Stimulated activated CD8-positive, alpha-beta memory T cell treated with anti-CD3 and anti-CD28 coated beads, Interleukin-15, amount 100 ng/mL, for 48 hours (primary cell): ENCODE data around the gene SAXO2.
A peak's percentile ranks its signal among the peaks of the same experiment; 100 is the strongest.
"Not testable (repeated sequence)": the region's sequence is repeated elsewhere in the genome, so short reads cannot be mapped to it uniquely, and the experiment has no call there.

Source experiments
- DNase-seq, 2 donors: peaks; one replicate each; pipeline ENCODE4 v3.0.0-alpha.2; 2020; ENCODE audit warnings: low read depth in 2 of 2

The SAXO2 gene

DNA sequence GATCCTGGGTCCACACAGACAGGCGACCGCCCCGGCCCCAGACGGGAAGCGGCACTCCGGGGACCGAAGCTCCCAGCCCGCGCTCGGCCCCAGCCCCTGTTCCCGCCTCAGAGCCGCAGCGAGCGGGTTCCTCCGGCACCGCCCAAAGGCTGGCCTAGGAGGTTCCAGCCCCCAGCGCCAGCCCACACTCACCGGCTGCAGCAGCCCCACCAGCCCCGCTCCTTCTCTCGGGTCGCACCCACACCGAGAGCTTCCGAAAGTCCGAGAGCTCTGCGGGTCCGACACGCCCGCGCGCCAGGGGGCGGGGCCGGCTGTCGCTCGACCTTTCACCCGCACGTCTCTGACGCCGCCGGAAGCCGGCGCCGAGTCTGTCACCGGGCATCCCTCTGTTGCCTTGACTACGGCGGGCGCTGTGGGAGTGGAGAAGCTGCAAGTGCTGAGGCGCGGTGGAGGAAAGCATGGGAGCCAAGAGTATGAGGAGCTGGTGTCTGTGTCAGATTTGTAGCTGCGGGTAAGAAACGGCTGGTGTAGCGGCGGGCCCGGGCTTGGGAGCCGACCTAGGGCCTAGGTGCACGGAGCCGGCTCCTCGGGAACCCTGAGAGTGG is at the start of gene SAXO2, which contains the start of gene EFL1:
SAXO2 (plus strand) TSS at position 397 of the 605 bp plus-strand sequence; CDS start at position 459, 62 bp downstream.
EFL1 (minus strand) TSS at position 313 of the 605 bp plus-strand sequence. CDS start 956 bp downstream, outside the sequence.
- peak; percentile 89 to 92 for DNase-seq

GRCh38 chr15:82216092-82216491 is 46.5 kb upstream of the SAXO2 start:
- DNase-seq: not testable (repeated sequence)

- not testable (repeated sequence) for DNase-seq
Measured at GRCh38 chr15:82221535-82221934, 41.1 kb upstream of the SAXO2 start.

DNA sequence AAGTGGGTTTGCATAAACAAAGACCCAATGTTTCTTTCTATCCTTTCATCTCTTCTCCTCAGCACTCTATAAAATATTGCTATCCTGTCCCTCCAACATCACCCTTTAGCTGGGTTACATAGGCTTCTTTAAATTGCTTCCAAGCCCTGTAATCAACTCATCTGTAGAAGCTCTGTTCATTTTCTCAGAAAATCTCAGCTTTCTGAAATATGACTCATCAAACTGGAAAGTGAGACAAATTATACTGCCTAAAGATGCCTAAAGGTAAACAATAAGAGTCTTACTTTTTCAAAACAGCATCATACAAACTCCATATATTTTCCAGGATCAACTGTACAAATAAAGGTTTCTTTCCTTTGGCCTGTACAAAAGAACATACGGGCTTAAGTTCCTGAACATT is 33.9 kb upstream of the SAXO2 start:
- no peak for DNase-seq

DNA sequence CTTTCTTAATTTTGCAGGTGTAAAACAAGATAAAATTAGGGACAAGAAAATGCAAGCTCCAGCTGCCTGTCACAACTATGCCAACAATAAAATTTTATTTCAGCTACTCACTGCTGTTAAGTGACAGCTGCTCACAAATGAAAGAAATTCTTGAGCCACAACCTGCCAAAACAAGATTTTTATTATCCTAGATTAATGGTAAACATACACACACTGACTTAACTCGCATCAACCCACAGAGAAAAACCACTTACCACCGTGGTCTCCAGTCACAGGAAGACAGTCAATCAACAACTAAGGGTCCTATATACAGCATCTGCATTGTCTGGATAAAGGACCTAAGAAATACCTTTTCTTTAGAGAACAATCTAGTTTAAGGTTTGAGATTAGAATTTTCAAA is 31.4 kb upstream of the SAXO2 start:
- no peak for DNase-seq

GRCh38 chr15:82231842-82232241 is 30.8 kb upstream of the SAXO2 start:
- no peak for DNase-seq

DNA sequence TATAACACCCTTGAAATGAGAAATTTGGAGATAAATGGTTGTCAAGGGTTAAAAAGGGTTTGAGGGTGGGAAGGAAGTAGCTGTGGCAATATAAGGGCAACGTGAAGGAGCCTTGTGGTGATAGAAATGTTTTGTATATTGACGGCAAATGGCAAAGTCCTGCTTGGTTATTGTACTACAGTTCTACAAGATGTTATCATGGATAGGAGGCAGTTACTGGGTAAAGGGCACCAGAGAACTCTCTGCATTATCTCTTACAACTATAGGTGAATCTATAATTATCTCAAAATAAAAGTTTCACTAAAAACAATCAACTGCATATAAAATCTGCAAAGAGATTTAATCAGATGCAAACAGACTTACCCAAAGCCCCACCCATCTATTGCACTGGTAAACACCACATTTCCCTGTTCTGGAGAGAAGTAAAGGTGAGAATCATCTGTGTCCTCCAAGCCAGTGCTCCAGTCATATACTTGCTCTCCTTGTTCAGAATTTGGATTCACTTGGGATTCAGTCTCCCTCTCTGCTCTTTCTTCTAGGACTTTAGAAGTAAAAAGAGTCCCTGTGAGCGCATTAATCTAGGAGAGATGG is 24.6 kb upstream of the SAXO2 start:
- not testable (repeated sequence) for DNase-seq

DNA sequence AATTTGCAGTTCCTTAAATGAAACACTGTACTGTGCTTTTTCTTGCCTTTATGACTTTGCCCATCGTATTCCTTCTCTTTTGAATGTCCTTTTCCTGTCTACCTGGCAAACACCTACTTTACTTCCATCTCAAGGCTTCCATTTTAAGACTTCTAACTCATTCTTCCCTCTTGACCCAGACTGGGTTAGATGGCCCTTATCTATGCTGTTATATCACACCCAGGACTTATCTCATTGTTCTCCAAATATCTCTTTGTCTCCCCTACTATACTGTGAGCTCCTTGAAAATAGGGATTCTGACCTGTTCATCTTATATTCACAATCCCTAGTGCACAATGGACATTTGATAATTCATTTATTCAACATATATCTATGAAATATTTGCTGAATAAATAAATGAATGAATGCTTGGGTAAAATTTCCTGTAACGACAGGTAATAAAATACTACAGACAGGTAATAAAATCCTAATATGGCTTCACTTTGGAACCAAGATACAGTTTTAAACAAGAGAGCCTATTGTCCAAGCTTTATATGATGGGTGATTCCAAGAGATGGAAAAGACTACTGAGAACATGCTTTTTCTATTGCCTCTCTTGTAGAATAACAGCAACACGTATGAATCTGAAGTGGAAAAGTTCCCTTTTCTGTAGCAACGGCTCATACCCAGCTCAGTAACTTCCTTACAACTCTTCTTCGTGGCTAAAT is 22.8 kb upstream of the SAXO2 start:
- no peak for DNase-seq

- DNase-seq: not testable (repeated sequence)
Measured at GRCh38 chr15:82241836-82242499, 20.6 kb upstream of the SAXO2 start.

GRCh38 chr15:82243644-82244043 is 19.0 kb upstream of the SAXO2 start:
- not testable (repeated sequence) for DNase-seq

GRCh38 chr15:82245956-82246355 is 16.7 kb upstream of the SAXO2 start:
- not testable (repeated sequence) for DNase-seq

DNA sequence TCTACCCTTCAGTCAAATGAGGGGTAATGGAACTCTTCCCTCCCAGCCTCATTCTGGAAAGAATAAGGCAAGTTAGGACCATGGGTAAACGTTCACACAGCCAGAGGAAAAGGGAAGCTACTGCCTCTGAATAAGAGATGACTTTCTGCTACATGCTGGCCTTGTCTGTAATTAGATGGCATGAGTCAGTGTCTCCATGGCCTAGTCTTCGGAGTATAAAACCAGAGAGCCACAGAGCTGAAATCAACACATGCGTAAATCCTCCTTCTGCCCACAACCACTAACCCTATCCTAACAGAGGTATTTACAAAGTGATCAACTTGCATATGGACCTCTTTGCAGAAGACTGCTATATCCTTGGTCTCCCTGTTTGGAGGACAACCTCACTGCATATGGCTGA is 14.4 kb upstream of the SAXO2 start:
- DNase-seq: not testable (repeated sequence)

DNA sequence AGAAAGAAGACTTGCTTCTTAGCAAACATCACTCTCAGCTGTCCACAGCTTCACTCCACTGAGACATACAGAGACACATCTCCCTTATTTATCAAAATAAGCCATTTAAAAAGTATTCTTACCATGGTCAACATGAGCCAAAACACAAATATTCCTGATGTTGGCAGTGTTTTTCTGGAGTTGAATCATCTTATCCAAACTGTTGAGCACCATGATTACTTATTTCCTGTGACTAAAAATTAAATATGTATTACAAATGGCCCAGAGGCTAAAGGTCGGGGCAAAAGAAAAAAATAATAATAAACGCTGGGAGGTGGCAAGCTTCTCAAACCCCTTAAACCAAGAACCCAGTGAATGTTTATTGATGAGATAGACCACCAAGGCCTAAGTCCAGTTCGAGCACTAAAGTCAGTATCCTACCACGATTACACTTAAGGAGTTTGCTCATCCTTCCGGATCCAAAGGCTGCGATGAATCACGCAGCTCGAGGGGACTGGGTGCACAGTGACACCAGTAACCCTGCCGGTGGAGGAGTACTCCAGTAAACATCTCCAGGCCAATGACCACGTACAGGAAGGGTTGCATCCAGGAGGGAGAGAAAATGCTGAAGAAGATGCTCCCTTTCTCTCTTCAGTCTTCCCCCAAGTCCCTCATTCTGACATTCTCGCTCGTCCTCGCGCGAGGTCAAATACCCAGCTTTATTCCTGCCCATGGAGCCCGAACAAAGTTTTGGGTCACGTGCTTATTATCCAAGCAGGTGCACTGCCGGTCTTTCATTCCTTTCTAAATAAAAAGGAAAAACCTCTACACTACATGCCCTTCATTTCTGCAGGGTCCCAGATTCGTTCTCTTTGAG is 824 bp upstream of the SAXO2 start:
- DNase-seq: peak; percentile 12 to 37

GRCh38 chr15:82263350-82263749 is 732 bp downstream of the SAXO2 start:
- DNase-seq: no peak

DNA sequence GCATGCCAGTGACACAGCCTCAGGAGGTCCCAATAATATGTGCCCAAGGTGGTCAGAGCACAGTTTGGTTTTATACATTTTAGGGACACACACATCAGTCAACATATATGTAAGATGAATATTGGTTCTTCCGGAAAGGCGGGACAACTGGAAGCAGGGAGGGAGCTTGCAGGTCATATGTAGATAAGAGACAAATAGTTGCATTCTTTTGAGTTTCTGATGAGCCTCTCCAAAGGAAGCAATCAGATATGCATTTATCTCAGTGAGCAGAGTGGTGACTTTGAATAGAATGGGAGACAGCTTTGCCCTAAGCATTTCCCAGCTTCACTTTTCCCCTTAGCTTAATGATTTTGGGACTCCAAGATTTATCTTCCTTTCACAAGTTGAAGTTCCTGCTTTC is 4.5 kb downstream of the SAXO2 start:
- not testable (repeated sequence) for DNase-seq

DNA sequence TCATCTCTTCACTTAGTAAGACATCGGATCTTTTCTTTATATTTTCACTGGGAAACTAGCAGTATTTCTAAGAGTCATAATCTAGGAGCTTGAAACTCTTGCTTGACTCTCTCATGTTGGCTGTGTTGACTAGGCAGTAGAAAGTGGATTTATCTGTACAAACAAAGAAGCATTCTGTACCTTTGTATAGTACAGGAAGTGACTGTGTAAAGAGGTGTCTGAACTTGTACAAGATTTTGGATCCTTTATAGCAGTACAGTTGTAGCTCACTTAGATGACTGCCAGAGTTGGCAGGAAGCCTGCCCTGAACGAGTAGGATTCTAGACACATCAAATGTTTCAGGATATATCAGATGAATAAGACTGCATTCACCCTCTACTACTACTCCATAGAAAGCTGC is 5.8 kb downstream of the SAXO2 start:
- DNase-seq: not testable (repeated sequence)

DNA sequence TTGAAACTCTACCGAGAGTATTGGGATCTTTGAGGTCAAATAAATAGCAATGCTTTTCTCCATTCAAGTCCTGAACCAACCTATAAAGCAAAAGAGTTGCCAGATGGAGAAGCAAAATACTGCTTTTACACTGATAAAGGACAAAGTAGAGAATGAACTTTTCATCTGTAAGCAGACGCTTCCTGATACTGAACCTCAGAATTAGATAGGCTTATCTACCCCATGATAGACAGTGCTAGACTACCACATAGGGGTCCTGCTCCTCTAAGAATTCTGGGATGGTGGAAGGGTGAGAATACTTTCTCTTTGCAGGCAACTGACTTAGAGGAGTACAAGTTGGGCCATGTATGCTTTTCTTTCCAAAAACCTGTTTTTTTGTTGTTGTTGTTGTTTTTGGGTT is 9.5 kb downstream of the SAXO2 start:
- no peak for DNase-seq

DNA sequence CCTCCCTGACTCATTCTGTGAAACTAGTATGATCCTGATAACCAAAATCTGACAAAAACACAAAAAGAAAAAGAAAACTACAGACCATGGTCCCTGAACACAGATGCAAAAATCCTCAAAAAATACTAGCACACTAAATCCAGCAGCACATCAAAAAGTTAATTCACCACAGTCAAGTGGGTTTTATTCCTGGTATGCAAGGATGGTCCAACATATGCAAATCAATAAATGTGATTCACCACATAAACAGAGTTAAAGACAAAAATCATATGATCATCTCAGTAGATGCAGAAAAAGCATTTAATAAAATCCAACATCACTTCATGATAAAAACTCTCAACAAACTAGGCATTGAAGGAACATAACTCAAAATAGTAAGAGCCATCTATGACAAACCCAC is 12.8 kb downstream of the SAXO2 start:
- DNase-seq: no peak

DNA sequence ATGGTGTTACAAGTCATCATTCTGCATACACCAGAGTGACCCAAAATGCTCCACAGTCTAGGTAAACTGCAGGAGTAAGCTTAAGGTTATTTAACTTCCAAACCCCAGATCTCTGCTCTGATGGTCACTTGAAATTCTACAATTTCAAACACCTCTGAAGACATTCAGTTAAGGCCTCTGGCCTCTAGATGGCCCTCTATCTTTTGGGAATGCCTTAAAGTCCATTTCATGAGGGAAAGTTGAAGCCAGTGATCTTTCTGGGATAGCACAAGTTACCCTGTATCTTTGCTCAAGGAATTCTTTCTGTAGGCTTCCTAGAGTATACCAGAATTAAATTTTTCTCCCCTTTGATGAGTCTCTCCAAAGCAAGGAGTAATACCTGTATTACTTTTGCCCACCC is 18.7 kb downstream of the SAXO2 start:
- not testable (repeated sequence) for DNase-seq

- not testable (repeated sequence) for DNase-seq
Measured at GRCh38 chr15:82282386-82282785, 19.8 kb downstream of the SAXO2 start.

DNA sequence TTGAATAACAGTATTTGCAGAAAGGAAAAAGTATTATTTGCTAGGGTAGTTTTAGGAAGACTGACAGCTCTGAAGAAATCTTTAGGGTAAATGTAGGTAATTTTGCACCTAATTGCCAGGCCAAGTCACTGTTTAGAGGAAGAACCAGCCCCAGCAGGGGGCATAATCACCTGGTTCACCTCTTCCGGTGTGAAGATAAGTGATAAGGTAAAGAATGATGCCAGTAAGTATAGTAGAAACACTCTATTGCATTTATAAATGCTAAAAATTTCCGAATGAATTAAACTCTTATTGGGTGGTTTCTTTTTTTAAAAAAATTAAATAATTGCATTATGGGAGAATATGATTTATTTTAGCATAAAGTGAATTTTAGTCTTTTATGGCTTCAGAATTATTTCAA is 21.8 kb downstream of the SAXO2 start:
- not testable (repeated sequence) for DNase-seq
